ENCODE measurements around the gene TRIM8. TPM values are rescaled to one million over a fixed set of nuclear protein-coding genes. Genes with fewer than 3 reads are reported as not detected.

Gene TRIM8
- total and polyA plus RNA-seq, 2 donors (not counting 3 experiments of a cell fraction or from before 2014, with no cell fraction given) = 74.1 to 114 TPM

DNA sequence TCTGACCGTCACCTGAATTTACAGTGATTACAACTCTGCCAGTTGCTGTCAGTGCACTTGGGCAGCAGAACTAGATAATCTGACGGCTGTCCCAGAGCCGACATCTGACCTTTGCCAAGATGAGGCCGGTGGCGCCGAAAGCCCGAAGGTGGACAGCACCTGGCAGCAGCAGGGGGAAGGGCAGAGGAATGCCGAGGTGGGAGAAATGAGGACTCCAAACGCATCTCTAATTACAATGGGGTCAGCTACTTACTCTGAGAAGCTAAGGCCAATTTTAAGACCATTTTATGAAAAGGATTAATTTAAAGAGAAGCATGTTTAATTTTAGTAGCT lies 33.8 kb downstream of the TRIM8 start:
- no peak overlapping the region for H3K27ac ChIP-seq (ENCODE audit: insufficient read depth, low read depth, low read length)
- intact Hi-C loops (cut with micrococcal nuclease) (loop anchor here (2.0 kb wide), 1 partner anchor 35 kb away; no protein-coding TSS in a partner anchor), dilution Hi-C loops (cut with MboI; ENCODE audit: extremely low pct_ligation_motif_present, low sequenced_read_pairs) (no loop called here)
- H3K4me1 ChIP-seq (ENCODE audit: control insufficient read depth, extremely low read depth, insufficient read depth, low read length) = peaks cover 5% of the 10 kb centered on the region
- no peaks in the 10 kb centered on the region for H3K36me3 ChIP-seq (ENCODE audit: control insufficient read depth in 2 of 2, extremely low read depth in 1 of 2, insufficient read depth in 2 of 2, low read length in 2 of 2)
- TF ChIP-seq MAX (IDR thresholded peaks at IDR 0.05; ENCODE audit: insufficient read depth, insufficient read length) (no peak), CTCF (IDR thresholded peaks at IDR 0.05; ENCODE audit: extremely low read depth in 1 of 2, insufficient read depth in 1 of 2, low read depth in 1 of 2, low read length in 2 of 2) (no peak), MYC (IDR thresholded peaks at IDR 0.05; ENCODE audit: low read depth, low read length) (no peak)
- FAIRE-seq = no peak
- no peak for DNase-seq (ENCODE audit: low read depth, low spot score)
- H3K4me3 ChIP-seq (replicated peaks in 1 of 3; ENCODE audit: insufficient read depth in 1 of 3, low read depth in 1 of 3, low read length in 3 of 3) = no peak overlapping the region
- no peaks in the 10 kb centered on the region for H3K27me3 ChIP-seq (ENCODE audit: control insufficient read depth in 2 of 2, insufficient read depth in 2 of 2, low read length in 2 of 2)
- H3K79me2 ChIP-seq (ENCODE audit: control insufficient read depth, insufficient read depth, low read length) = no peaks in the 10 kb centered on the region
- H3K9ac ChIP-seq (replicated peaks; ENCODE audit: extremely low read depth, insufficient read depth, low read length) = no peak overlapping the region
- no peak overlapping the region for H2AFZ ChIP-seq (ENCODE audit: low read depth, low read length)
- POLR2A ChIA-PET = no interaction called here
- no TSS peak for BruUV-seq (replicated peaks)
- H3K9me1 ChIP-seq (replicated peaks; ENCODE audit: control insufficient read depth, extremely low read depth, insufficient read depth, low read length) = no peaks in the 10 kb centered on the region
- H3K4me2 ChIP-seq (ENCODE audit: insufficient read depth, low read length) = no peak overlapping the region
- H4K20me1 ChIP-seq (replicated peaks; ENCODE audit: control insufficient read depth, extremely low read depth, insufficient read depth, low read length) = no peaks in the 10 kb centered on the region
- no peaks in the 10 kb centered on the region for H3K9me3 ChIP-seq (replicated peaks; ENCODE audit: control insufficient read depth, insufficient read depth, low read length)
- CTCF ChIA-PET = interaction anchor here (0.6 to 8.1 kb wide), 15 partner anchors 8 to 377 kb away, joined by 3 to 75 read pairs (median 7); partner anchors contain the start of genes ARL3 and SUFU

GRCh38 chr10:102678842-102679289 lies 34.6 kb downstream of the TRIM8 start:
- no peaks in the 10 kb centered on the region for H3K36me3 ChIP-seq (ENCODE audit: control insufficient read depth in 2 of 2, extremely low read depth in 1 of 2, insufficient read depth in 2 of 2, low read length in 2 of 2)
- H3K9me1 ChIP-seq (replicated peaks; ENCODE audit: control insufficient read depth, extremely low read depth, insufficient read depth, low read length) = no peaks in the 10 kb centered on the region
- no peak overlapping the region for H3K4me2 ChIP-seq (ENCODE audit: insufficient read depth, low read length)
- no peaks in the 10 kb centered on the region for H4K20me1 ChIP-seq (replicated peaks; ENCODE audit: control insufficient read depth, extremely low read depth, insufficient read depth, low read length)
- DNase-seq (ENCODE audit: low read depth, low spot score) (peak; percentile 68), FAIRE-seq (peak; percentile 88)
- H3K4me1 ChIP-seq (ENCODE audit: control insufficient read depth, extremely low read depth, insufficient read depth, low read length) = peaks cover under 1% of the 10 kb centered on the region
- H3K27me3 ChIP-seq (ENCODE audit: control insufficient read depth in 2 of 2, insufficient read depth in 2 of 2, low read length in 2 of 2) = no peaks in the 10 kb centered on the region
- no peak overlapping the region for H3K4me3 ChIP-seq (replicated peaks in 1 of 3; ENCODE audit: insufficient read depth in 1 of 3, low read depth in 1 of 3, low read length in 3 of 3)
- H3K79me2 ChIP-seq (ENCODE audit: control insufficient read depth, insufficient read depth, low read length) = no peaks in the 10 kb centered on the region
- no TSS peak for BruUV-seq (replicated peaks)
- dilution Hi-C loops (cut with MboI; ENCODE audit: extremely low pct_ligation_motif_present, low sequenced_read_pairs) (no loop called here), intact Hi-C loops (cut with micrococcal nuclease) (loop anchor here (1.0 to 2.0 kb wide), 2 partner anchors 34 to 222 kb away; no protein-coding TSS in a partner anchor)
- H3K27ac ChIP-seq (ENCODE audit: insufficient read depth, low read depth, low read length) = no peak overlapping the region
- CTCF ChIA-PET = interaction anchor here (0.6 to 8.1 kb wide), 20 partner anchors 9 to 376 kb away, joined by 3 to 75 read pairs (median 4); partner anchors contain the start of genes ARL3 and AS3MT
- H2AFZ ChIP-seq (ENCODE audit: low read depth, low read length) = peak overlapping the region; percentile 30
- H3K9me3 ChIP-seq (replicated peaks; ENCODE audit: control insufficient read depth, insufficient read depth, low read length) = no peaks in the 10 kb centered on the region
- no peak overlapping the region for H3K9ac ChIP-seq (replicated peaks; ENCODE audit: extremely low read depth, insufficient read depth, low read length)
- POLR2A ChIA-PET = no interaction called here
- TF ChIP-seq CTCF (IDR thresholded peaks at IDR 0.05; ENCODE audit: extremely low read depth in 1 of 2, insufficient read depth in 1 of 2, low read depth in 1 of 2, low read length in 2 of 2) (peak; percentile 77 to 94), EZH2 (IDR thresholded peaks at IDR 0.05; ENCODE audit: borderline replicate concordance, low read depth, low read length, severe bottlenecking) (no peak), FOS (IDR thresholded peaks at IDR 0.05; ENCODE audit: borderline replicate concordance, insufficient read depth, low read length) (no peak)

Data from endothelial cell of umbilical vein (primary cell).